Measurements from ENCODE around the gene ADARB2.

DNA sequence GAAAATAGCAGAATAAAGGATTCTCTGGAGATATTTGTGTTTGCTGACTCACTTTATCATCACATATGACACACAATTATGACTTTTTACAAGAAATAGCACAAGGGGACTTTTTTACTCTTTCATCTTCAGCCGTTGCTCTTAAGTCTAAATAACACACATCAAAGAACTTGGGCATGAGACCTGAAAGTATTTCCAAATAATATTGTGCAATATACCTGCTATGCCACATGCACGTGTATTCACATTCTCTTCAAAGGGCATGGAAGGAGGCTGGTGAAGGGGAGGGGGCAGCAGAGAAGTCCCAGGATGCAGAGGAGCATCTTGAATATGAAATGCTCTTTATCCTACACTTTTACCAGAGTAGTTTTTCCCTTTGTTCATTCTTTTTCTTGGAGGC, 4.1 kb upstream of the ADARB2 start:
- TF ChIP-seq EZH2phosphoT487 (IDR thresholded peaks at IDR 0.05; ENCODE audit: borderline replicate concordance, low read depth) = no peak
- TF ChIP-seq, protein P1, sequence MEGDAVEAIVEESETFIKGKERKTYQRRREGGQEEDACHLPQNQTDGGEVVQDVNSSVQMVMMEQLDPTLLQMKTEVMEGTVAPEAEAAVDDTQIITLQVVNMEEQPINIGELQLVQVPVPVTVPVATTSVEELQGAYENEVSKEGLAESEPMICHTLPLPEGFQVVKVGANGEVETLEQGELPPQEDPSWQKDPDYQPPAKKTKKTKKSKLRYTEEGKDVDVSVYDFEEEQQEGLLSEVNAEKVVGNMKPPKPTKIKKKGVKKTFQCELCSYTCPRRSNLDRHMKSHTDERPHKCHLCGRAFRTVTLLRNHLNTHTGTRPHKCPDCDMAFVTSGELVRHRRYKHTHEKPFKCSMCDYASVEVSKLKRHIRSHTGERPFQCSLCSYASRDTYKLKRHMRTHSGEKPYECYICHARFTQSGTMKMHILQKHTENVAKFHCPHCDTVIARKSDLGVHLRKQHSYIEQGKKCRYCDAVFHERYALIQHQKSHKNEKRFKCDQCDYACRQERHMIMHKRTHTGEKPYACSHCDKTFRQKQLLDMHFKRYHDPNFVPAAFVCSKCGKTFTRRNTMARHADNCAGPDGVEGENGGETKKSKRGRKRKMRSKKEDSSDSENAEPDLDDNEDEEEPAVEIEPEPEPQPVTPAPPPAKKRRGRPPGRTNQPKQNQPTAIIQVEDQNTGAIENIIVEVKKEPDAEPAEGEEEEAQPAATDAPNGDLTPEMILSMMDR (IDR thresholded peaks at IDR 0.05) = no peak
- no peak for TF ChIP-seq RXRA (IDR thresholded peaks at IDR 0.05; ENCODE audit: borderline replicate concordance, low read depth)
- TF ChIP-seq TCF12 (IDR thresholded peaks at IDR 0.05) = no peak
- TF ChIP-seq RCOR1 (IDR thresholded peaks at IDR 0.05; ENCODE audit: low read length) = no peak
- no peak for TF ChIP-seq POLR2AphosphoS5 (IDR thresholded peaks at IDR 0.05; ENCODE audit: low read depth, low read length)
- TF ChIP-seq, protein P2, sequence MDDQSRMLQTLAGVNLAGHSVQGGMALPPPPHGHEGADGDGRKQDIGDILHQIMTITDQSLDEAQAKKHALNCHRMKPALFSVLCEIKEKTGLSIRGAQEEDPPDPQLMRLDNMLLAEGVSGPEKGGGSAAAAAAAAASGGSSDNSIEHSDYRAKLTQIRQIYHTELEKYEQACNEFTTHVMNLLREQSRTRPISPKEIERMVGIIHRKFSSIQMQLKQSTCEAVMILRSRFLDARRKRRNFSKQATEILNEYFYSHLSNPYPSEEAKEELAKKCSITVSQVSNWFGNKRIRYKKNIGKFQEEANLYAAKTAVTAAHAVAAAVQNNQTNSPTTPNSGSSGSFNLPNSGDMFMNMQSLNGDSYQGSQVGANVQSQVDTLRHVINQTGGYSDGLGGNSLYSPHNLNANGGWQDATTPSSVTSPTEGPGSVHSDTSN (IDR thresholded peaks at IDR 0.05) = no peak
- no peak for TF ChIP-seq RFX5 (IDR thresholded peaks at IDR 0.05; ENCODE audit: low read length)
- TF ChIP-seq ELF1 (IDR thresholded peaks at IDR 0.05) = no peak
- TF ChIP-seq, protein P3, sequence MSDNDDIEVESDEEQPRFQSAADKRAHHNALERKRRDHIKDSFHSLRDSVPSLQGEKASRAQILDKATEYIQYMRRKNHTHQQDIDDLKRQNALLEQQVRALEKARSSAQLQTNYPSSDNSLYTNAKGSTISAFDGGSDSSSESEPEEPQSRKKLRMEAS (IDR thresholded peaks at IDR 0.05; ENCODE audit: low read depth) = no peak
- TF ChIP-seq, protein P4, sequence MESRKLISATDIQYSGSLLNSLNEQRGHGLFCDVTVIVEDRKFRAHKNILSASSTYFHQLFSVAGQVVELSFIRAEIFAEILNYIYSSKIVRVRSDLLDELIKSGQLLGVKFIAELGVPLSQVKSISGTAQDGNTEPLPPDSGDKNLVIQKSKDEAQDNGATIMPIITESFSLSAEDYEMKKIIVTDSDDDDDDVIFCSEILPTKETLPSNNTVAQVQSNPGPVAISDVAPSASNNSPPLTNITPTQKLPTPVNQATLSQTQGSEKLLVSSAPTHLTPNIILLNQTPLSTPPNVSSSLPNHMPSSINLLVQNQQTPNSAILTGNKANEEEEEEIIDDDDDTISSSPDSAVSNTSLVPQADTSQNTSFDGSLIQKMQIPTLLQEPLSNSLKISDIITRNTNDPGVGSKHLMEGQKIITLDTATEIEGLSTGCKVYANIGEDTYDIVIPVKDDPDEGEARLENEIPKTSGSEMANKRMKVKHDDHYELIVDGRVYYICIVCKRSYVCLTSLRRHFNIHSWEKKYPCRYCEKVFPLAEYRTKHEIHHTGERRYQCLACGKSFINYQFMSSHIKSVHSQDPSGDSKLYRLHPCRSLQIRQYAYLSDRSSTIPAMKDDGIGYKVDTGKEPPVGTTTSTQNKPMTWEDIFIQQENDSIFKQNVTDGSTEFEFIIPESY (IDR thresholded peaks at IDR 0.05; ENCODE audit: borderline replicate concordance, low read depth) = no peak
- no peak for TF ChIP-seq SMC3 (IDR thresholded peaks at IDR 0.05; ENCODE audit: low read depth, low read length)
- TF ChIP-seq, protein P5, sequence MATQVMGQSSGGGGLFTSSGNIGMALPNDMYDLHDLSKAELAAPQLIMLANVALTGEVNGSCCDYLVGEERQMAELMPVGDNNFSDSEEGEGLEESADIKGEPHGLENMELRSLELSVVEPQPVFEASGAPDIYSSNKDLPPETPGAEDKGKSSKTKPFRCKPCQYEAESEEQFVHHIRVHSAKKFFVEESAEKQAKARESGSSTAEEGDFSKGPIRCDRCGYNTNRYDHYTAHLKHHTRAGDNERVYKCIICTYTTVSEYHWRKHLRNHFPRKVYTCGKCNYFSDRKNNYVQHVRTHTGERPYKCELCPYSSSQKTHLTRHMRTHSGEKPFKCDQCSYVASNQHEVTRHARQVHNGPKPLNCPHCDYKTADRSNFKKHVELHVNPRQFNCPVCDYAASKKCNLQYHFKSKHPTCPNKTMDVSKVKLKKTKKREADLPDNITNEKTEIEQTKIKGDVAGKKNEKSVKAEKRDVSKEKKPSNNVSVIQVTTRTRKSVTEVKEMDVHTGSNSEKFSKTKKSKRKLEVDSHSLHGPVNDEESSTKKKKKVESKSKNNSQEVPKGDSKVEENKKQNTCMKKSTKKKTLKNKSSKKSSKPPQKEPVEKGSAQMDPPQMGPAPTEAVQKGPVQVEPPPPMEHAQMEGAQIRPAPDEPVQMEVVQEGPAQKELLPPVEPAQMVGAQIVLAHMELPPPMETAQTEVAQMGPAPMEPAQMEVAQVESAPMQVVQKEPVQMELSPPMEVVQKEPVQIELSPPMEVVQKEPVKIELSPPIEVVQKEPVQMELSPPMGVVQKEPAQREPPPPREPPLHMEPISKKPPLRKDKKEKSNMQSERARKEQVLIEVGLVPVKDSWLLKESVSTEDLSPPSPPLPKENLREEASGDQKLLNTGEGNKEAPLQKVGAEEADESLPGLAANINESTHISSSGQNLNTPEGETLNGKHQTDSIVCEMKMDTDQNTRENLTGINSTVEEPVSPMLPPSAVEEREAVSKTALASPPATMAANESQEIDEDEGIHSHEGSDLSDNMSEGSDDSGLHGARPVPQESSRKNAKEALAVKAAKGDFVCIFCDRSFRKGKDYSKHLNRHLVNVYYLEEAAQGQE (IDR thresholded peaks at IDR 0.05; ENCODE audit: low read depth, low read length) = no peak
- TF ChIP-seq SIN3A (IDR thresholded peaks at IDR 0.05; ENCODE audit: borderline replicate concordance, low read depth, low read length) = no peak
